HEK293 (cell line): ENCODE measurements around the gene EXOC8.

Experiments
- CTCF ChIA-PET: fragments of 350-600 bp; formaldehyde crosslinking; extraction: SDS; loops from one replicate; lab custom pipeline; 2021; ENCODE audit warnings: antibody characterized with exemption; lab: Yijun Ruan, JAX
- POLR2A ChIA-PET: fragments of 300-600 bp; formaldehyde crosslinking; extraction: SDS; loops from one replicate; lab custom pipeline; 2020; ENCODE audit warnings: antibody characterized with exemption, inconsistent platforms; lab: Yijun Ruan, JAX
- H3K27ac ChIP-seq: fragments of 200-500 bp; sonication (Bioruptor generic); 2 replicates; pipeline ENCODE4 v1.5.1; 2014; ENCODE audit warnings: low read depth, low read length, control low read depth, inconsistent platforms; ENCODE audit errors: extremely low read depth
- H3K36me3 ChIP-seq, 2 experiments: fragments of 200-500 bp in 1 of 2; sonication (Bioruptor generic) in 1 of 2; 1 replicate in 1 of 2; 2 replicates in 1 of 2; pipeline ENCODE4 v1.5.1; 2014 to 2017; ENCODE audit warnings: inconsistent platforms in 2 of 2, low read length in 2 of 2; ENCODE audit not compliant: control insufficient read depth in 2 of 2, insufficient read depth in 1 of 2
- H3K4me1 ChIP-seq: fragments of 200-500 bp; sonication (Bioruptor generic); 2 replicates; pipeline ENCODE4 v1.5.1; 2014; ENCODE audit warnings: mild to moderate bottlenecking, low read length, inconsistent platforms; ENCODE audit not compliant: control insufficient read depth, insufficient read depth
- H3K4me3 ChIP-seq: 2 replicates; pipeline ENCODE4 v1.5.1; 2011; ENCODE audit warnings: low read depth, mild to moderate bottlenecking, control low read depth, low read length, moderate library complexity
- H3K9me3 ChIP-seq: fragments of 200-500 bp; sonication (Bioruptor generic); 2 replicates; pipeline ENCODE4 v1.5.1; 2014; ENCODE audit warnings: low read depth, low read length, inconsistent platforms; ENCODE audit not compliant: control insufficient read depth, insufficient read depth
- GFI1B ChIP-seq: fragments of 450-650 bp; formaldehyde crosslinking; IDR thresholded peaks from 2 replicates; pipeline ENCODE4 v1.5.1; 2016; ENCODE audit warnings: missing biosample characterization, missing genetic modification characterization
- HOXA7 ChIP-seq: sonication (generic); formaldehyde crosslinking; IDR thresholded peaks from 2 replicates; pipeline ENCODE4 v1.8.1; 2022; ENCODE audit warnings: missing genetic modification reagents, borderline replicate concordance
- IKZF3 ChIP-seq: fragments of 450-650 bp; IDR thresholded peaks from 2 replicates; pipeline ENCODE4 v1.5.0; 2018; ENCODE audit warnings: missing biosample characterization, mild to moderate bottlenecking, missing genetic modification characterization, moderate library complexity
- SCRT1 ChIP-seq: fragments of 450-650 bp; formaldehyde crosslinking; IDR thresholded peaks from 2 replicates; pipeline ENCODE4 v1.5.1; 2016; ENCODE audit warnings: missing biosample characterization, missing genetic modification characterization, borderline replicate concordance
- SCRT2 ChIP-seq: fragments of 450-650 bp; formaldehyde crosslinking; IDR thresholded peaks from 2 replicates; pipeline ENCODE4 v1.5.1; 2016; ENCODE audit warnings: missing biosample characterization, missing genetic modification characterization
- TRIM28 ChIP-seq: IDR thresholded peaks from 2 replicates; pipeline ENCODE4 v1.6.1; 2011; ENCODE audit warnings: low read length, control low read depth, borderline replicate concordance
- YY1 ChIP-seq: fragments of 450-650 bp; formaldehyde crosslinking; IDR thresholded peaks from 2 replicates; pipeline ENCODE4 v1.5.1; 2018; ENCODE audit warnings: missing biosample characterization, missing genetic modification characterization
- ZFP41 ChIP-seq: fragments of 450-650 bp; formaldehyde crosslinking; IDR thresholded peaks from 2 replicates; pipeline ENCODE4 v1.5.1; 2016; ENCODE audit warnings: missing biosample characterization, missing genetic modification characterization, borderline replicate concordance
- ZNF169 ChIP-seq: fragments of 450-650 bp; formaldehyde crosslinking; IDR thresholded peaks from 2 replicates; pipeline ENCODE4 v1.5.1; 2016; ENCODE audit warnings: missing biosample characterization, missing genetic modification characterization
- ZNF19 ChIP-seq: fragments of 450-650 bp; formaldehyde crosslinking; IDR thresholded peaks from 2 replicates; pipeline ENCODE4; 2016; ENCODE audit warnings: missing biosample characterization, missing genetic modification characterization, low read depth
- ZNF211 ChIP-seq: fragments of 450-650 bp; formaldehyde crosslinking; IDR thresholded peaks from 2 replicates; pipeline ENCODE4 v1.5.1; 2016; ENCODE audit warnings: low read depth, missing biosample characterization, missing genetic modification characterization
- ZNF23 ChIP-seq: fragments of 450-650 bp; formaldehyde crosslinking; IDR thresholded peaks from 2 replicates; pipeline ENCODE4 v1.5.1; 2016; ENCODE audit warnings: missing biosample characterization, missing genetic modification characterization, borderline replicate concordance
- ZNF239 ChIP-seq: fragments of 450-650 bp; formaldehyde crosslinking; IDR thresholded peaks from 2 replicates; pipeline ENCODE4 v1.5.1; 2016; ENCODE audit warnings: missing biosample characterization, missing genetic modification characterization
- ZNF394 ChIP-seq: fragments of 450-650 bp; formaldehyde crosslinking; IDR thresholded peaks from 2 replicates; pipeline ENCODE4 v1.5.1; 2016; ENCODE audit warnings: missing biosample characterization, missing genetic modification characterization, mild to moderate bottlenecking, moderate library complexity, borderline replicate concordance
- ZNF404 ChIP-seq: fragments of 450-650 bp; formaldehyde crosslinking; IDR thresholded peaks from 2 replicates; pipeline ENCODE4 v1.5.1; 2017; ENCODE audit warnings: missing biosample characterization, missing genetic modification characterization
- ZNF433 ChIP-seq: fragments of 450-650 bp; formaldehyde crosslinking; IDR thresholded peaks from 2 replicates; pipeline ENCODE4 v1.5.1; 2016; ENCODE audit warnings: missing biosample characterization, missing genetic modification characterization, low read depth
- ZNF473 ChIP-seq: fragments of 450-650 bp; formaldehyde crosslinking; IDR thresholded peaks from 2 replicates; pipeline ENCODE4 v1.5.1; 2017; ENCODE audit warnings: missing biosample characterization, missing genetic modification characterization
- ZNF501 ChIP-seq: fragments of 450-650 bp; formaldehyde crosslinking; IDR thresholded peaks from 2 replicates; pipeline ENCODE4 v1.5.1; 2016; ENCODE audit warnings: missing biosample characterization, missing genetic modification characterization
- ZNF513 ChIP-seq: fragments of 450-650 bp; IDR thresholded peaks from 2 replicates; pipeline ENCODE4 v1.5.1; 2018; ENCODE audit warnings: missing biosample characterization, missing genetic modification characterization
- ZNF530 ChIP-seq: fragments of 450-650 bp; formaldehyde crosslinking; IDR thresholded peaks from 2 replicates; pipeline ENCODE4 v1.5.1; 2016; ENCODE audit warnings: low read depth, missing biosample characterization, missing genetic modification characterization
- ZNF621 ChIP-seq: fragments of 450-650 bp; formaldehyde crosslinking; IDR thresholded peaks from 2 replicates; pipeline ENCODE4 v1.5.1; 2017; ENCODE audit warnings: missing biosample characterization, missing genetic modification characterization
- ZNF660 ChIP-seq: fragments of 450-650 bp; IDR thresholded peaks from 2 replicates; pipeline ENCODE4 v1.5.1; 2018; ENCODE audit warnings: missing biosample characterization, mild to moderate bottlenecking, missing genetic modification characterization

Gene EXOC8

DNA sequence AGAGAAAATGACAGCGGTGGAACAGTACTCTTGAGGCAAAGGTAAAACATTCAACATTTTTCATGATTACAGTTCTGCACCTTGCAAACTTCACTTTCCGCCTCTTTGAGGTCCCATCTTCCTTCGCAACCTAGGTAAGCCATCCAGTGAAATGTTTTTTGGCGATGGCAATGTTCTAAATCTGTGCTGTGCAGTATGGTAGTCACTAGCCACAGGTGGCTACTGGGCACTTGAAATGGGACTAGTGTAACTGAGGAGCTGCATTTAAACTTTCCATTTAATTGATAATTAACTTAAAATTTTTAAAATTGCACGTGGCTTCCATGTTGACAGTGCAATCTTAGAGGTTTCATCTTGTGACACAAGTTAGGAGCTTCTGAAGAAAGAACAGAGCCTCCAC is 13.0 kb downstream of the EXOC8 start:
- CTCF ChIA-PET: interaction anchor here (1.0 to 2.6 kb wide), 2 partner anchors 9 to 11 kb away, joined by 7 to 21 read pairs; no protein-coding TSS in a partner anchor
- Histone ChIP-seq H3K9me3 (no peaks in the 10 kb centered on the region), H3K27ac (no peak overlapping the region), H3K4me1 (0 out of 2 replicates have a peak, but pooled peaks cover 4% of the 10 kb centered on the region)
- POLR2A ChIA-PET: interaction anchor here (0.9 kb wide), 1 partner anchor 13 kb away, joined by 5 read pairs; the partner anchor contains the start of genes EXOC8 and SPRTN
- peak; percentile 55; the same call in 1 of the 2 replicates for TF ChIP-seq SCRT1 (tag by site-specific recombination)
- TF ChIP-seq SCRT2 (tag by site-specific recombination): peak; percentile 79; the same call in 1 of the 2 replicates
- TF ChIP-seq ZNF239 (tag by site-specific recombination): no peak
- TF ChIP-seq, all 188 proteins: peak for 2
- Histone ChIP-seq H3K4me3 (no peak overlapping the region), H3K36me3 (no peaks in the 10 kb centered on the region)

GRCh38 chr1:231322880-231323530 is 14.6 kb downstream of the EXOC8 start:
- Histone ChIP-seq H3K36me3 (no peaks in the 10 kb centered on the region), H3K4me1 (0 out of 2 replicates have a peak, but pooled peaks cover 4% of the 10 kb centered on the region), H3K4me3 (no peak overlapping the region), H3K9me3 (no peaks in the 10 kb centered on the region), H3K27ac (no peak overlapping the region)
- ChIA-PET CTCF (interaction anchor here (0.7 kb wide), 1 partner anchor 347 kb away, joined by 3 read pairs; no protein-coding TSS in a partner anchor), POLR2A (no interaction called here)
- TF ChIP-seq ZNF530: no peak
- no peak for TF ChIP-seq TRIM28
- TF ChIP-seq GFI1B (tag by site-specific recombination): no peak
- TF ChIP-seq ZNF621 (tag by site-specific recombination): no peak
- no peak for TF ChIP-seq ZNF660
- TF ChIP-seq ZNF501: no peak
- no peak for TF ChIP-seq ZNF23
- TF ChIP-seq ZNF211 (tag by site-specific recombination): no peak
- no peak for TF ChIP-seq ZNF394 (tag by site-specific recombination)
- TF ChIP-seq SCRT1 (tag by site-specific recombination): no peak
- no peak for TF ChIP-seq ZNF169
- no peak for TF ChIP-seq ZNF404

GRCh38 chr1:231319080-231319479 is 18.6 kb downstream of the EXOC8 start:
- H3K36me3 ChIP-seq: no peaks in the 10 kb centered on the region
- CTCF ChIA-PET: no interaction called here

More at GRCh38 chr1:231319080-231319479, 18.6 kb downstream of the EXOC8 start:
- Histone ChIP-seq H3K4me1 (no peaks in the 10 kb centered on the region), H3K4me3 (no peak overlapping the region), H3K9me3 (no peaks in the 10 kb centered on the region), H3K27ac (no peak overlapping the region)
- POLR2A ChIA-PET: interaction anchor here (2.8 kb wide), 1 partner anchor 19 kb away, joined by 16 read pairs; the partner anchor contains the start of genes EXOC8 and SPRTN
- TF ChIP-seq ZNF513 (tag by site-specific recombination) (no peak), ZNF473 (tag by site-specific recombination) (no peak), IKZF3 (no peak), ZNF169 (no peak), YY1 (tag by site-specific recombination) (no peak), ZNF530 (no peak), ZFP41 (tag by site-specific recombination) (no peak), HOXA7 (CRISPR knock-in tag) (no peak), ZNF433 (tag by site-specific recombination) (no peak), GFI1B (tag by site-specific recombination) (no peak), ZNF19 (no peak)
